A549 (cell line): ENCODE measurements around the gene PHC2. TPM values are rescaled to one million over a fixed set of nuclear protein-coding genes. Genes with fewer than 3 reads are reported as not detected.

Experiments used
- ATAC-seq, 2 experiments: fragments of 200-7000 bp in 1 of 2; fragments of >200 bp in 1 of 2; cut with Nextera tagmentation in 1 of 2; cut with Tn5 transposase in 1 of 2; 3 replicates each; pipeline versions ENCODE4 v1.8.0 to v1.9.1; 2018 to 2020; ENCODE audit warnings: mild to moderate bottlenecking in 1 of 2, moderate library complexity in 1 of 2
- CTCF ChIA-PET: fragments of 300-600 bp; sonication (Branson Sonifier 250); formaldehyde crosslinking; extraction: SDS; loops from one replicate; lab custom pipeline; 2021; ENCODE audit warnings: antibody characterized with exemption, inconsistent platforms; lab: Yijun Ruan, JAX
- POLR2A ChIA-PET: fragments of 350-600 bp; formaldehyde crosslinking; extraction: SDS; loops from one replicate; lab custom pipeline; 2021; ENCODE audit warnings: antibody characterized with exemption, inconsistent platforms; lab: Yijun Ruan, JAX
- DNase-seq, 2 experiments: peaks; one replicate each; pipeline versions ENCODE4 v3.0.0 to v3.0.0-alpha.2; 2011 to 2016; ENCODE audit warnings: low read depth in 1 of 2, low spot score in 1 of 2
- FAIRE-seq: peaks from 2 replicates; lab custom pipeline; 2011; peaks lifted over from hg19 to GRCh38; lab: Jason Lieb, UNC
- H3K27ac ChIP-seq, 2 experiments: fragments of >200 bp; sonication (Bioruptor Twin); formaldehyde crosslinking; 3 replicates each; pipeline ENCODE4 v1.5.1; 2016 to 2017
- H3K4me1 ChIP-seq: fragments of >200 bp; sonication (Bioruptor Twin); formaldehyde crosslinking; 3 replicates; pipeline ENCODE4 v1.6.1; 2016
- H3K4me2 ChIP-seq: fragments of >200 bp; sonication (Bioruptor Twin); formaldehyde crosslinking; 3 replicates; pipeline ENCODE4 v1.6.1; 2016
- H3K4me3 ChIP-seq: fragments of >200 bp; sonication (Bioruptor Twin); formaldehyde crosslinking; 3 replicates; pipeline ENCODE4 v1.5.1; 2016
- H3K9me3 ChIP-seq: fragments of >200 bp; sonication (Bioruptor Twin); formaldehyde crosslinking; 3 replicates; pipeline ENCODE4 v1.6.1; 2016
- CHD2 ChIP-seq: fragments of 150-350 bp; IDR thresholded peaks from 2 replicates; pipeline ENCODE4 v1.6.1; 2014; ENCODE audit warnings: low read length; ENCODE audit not compliant: partially characterized antibody
- CHD4 ChIP-seq: fragments of 200-600 bp; sonication (generic); IDR thresholded peaks from 2 replicates; pipeline ENCODE4 v1.6.1; 2016; ENCODE audit warnings: antibody characterized with exemption, mild to moderate bottlenecking, borderline replicate concordance
- EP300 ChIP-seq, 2 experiments: fragments of >200 bp; sonication (Bioruptor Twin); formaldehyde crosslinking; IDR thresholded peaks; 2 replicates in 1 of 2; 3 replicates in 1 of 2; pipeline ENCODE4 v1.6.1; 2016 to 2017
- FOSB ChIP-seq: fragments of 250-450 bp; sonication (Bioruptor Pico); IDR thresholded peaks from 2 replicates; pipeline ENCODE4 v1.5.0; 2020; ENCODE audit warnings: mild to moderate bottlenecking, moderate library complexity
- FOXS1 ChIP-seq: fragments of 250-450 bp; sonication (Bioruptor Pico); IDR thresholded peaks from 2 replicates; pipeline ENCODE4 v1.5.0; 2020; ENCODE audit warnings: mild to moderate bottlenecking, moderate library complexity
- HOXB13 ChIP-seq: fragments of 250-450 bp; sonication (Bioruptor Pico); IDR thresholded peaks from 2 replicates; pipeline ENCODE4 v1.5.0; 2020; ENCODE audit warnings: low read depth, mild to moderate bottlenecking, moderate library complexity
- JUN ChIP-seq, 2 experiments: fragments of >200 bp; sonication (Bioruptor Twin); formaldehyde crosslinking; IDR thresholded peaks; 2 replicates in 1 of 2; 3 replicates in 1 of 2; pipeline ENCODE4 v1.6.1; 2016 to 2017
- KDM1A ChIP-seq: fragments of 200-600 bp; sonication (generic); IDR thresholded peaks from 2 replicates; pipeline ENCODE4 v1.6.1; 2016; ENCODE audit warnings: low read depth, mild to moderate bottlenecking
- NFE2L2 ChIP-seq: fragments of 150-350 bp; conservative IDR thresholded peaks from 2 replicates; pipeline ENCODE4 v1.6.1; 2014; ENCODE audit warnings: low read length
- NPAS2 ChIP-seq: fragments of 250-450 bp; sonication (Bioruptor Pico); IDR thresholded peaks from 2 replicates; pipeline ENCODE4 v1.8.0; 2022; ENCODE audit warnings: mild to moderate bottlenecking, moderate library complexity, borderline replicate concordance
- RARB ChIP-seq: fragments of 250-450 bp; sonication (Bioruptor Pico); IDR thresholded peaks from 2 replicates; pipeline ENCODE4 v1.8.0; 2021; ENCODE audit warnings: mild to moderate bottlenecking, moderate library complexity
- RFX5 ChIP-seq: fragments of 450-650 bp; IDR thresholded peaks from 2 replicates; pipeline ENCODE4 v1.7.1; 2014; ENCODE audit warnings: antibody characterized with exemption, mild to moderate bottlenecking, moderate library complexity
- ZC3H11A ChIP-seq: fragments of 450-650 bp; IDR thresholded peaks from 2 replicates; pipeline ENCODE4 v1.6.1; 2014; ENCODE audit warnings: antibody characterized with exemption, mild to moderate bottlenecking
- ZNF302 ChIP-seq: fragments of 250-450 bp; sonication (Bioruptor Pico); IDR thresholded peaks from 2 replicates; pipeline ENCODE4 v1.9.0; 2021; ENCODE audit warnings: inconsistent platforms, mild to moderate bottlenecking, moderate library complexity
- ZSCAN20 ChIP-seq: fragments of 250-450 bp; sonication (Bioruptor Pico); IDR thresholded peaks from 2 replicates; pipeline ENCODE4 v1.8.0; 2022; ENCODE audit warnings: mild to moderate bottlenecking, moderate library complexity
- WGBS: methylation state at CpG from one replicate; pipeline ENCODE4 v1.1.6; 2017; ENCODE audit errors: missing lambda C conversion rate; 5-methylcytosine and 5-hydroxymethylcytosine counted together
- polyA plus RNA-seq, 4 experiments: library from polyadenylated mRNA; depleted of rRNA in 3 of 4; stranded (reverse); fragments of >200 nt; fragmentation: RNase III in 1 of 4; extraction: RNeasy Plus Mini Kit Qiagen cat#74134 plus additional on column Dnase treatment in 1 of 4; gene quantifications; 2 replicates in 3 of 4; 3 replicates in 1 of 4; pipeline ENCODE4 v1.2.3, GENCODE V29; 2011 to 2017
- TF ChIP-seq, protein P1 (sequence below): fragments of 200-600 bp; sonication (generic); IDR thresholded peaks from 2 replicates; pipeline ENCODE4 v1.6.1; 2016; ENCODE audit warnings: antibody characterized with exemption, mild to moderate bottlenecking, moderate library complexity
- TF ChIP-seq, protein P2 (sequence below): fragments of >200 bp; sonication (Bioruptor Twin); formaldehyde crosslinking; IDR thresholded peaks from 3 replicates; pipeline ENCODE4 v1.6.1; 2016
- TF ChIP-seq, protein P3 (sequence below): fragments of >200 bp; sonication (Bioruptor Twin); formaldehyde crosslinking; IDR thresholded peaks from 3 replicates; pipeline ENCODE4 v1.5.1; 2016
- TF ChIP-seq, protein P4 (sequence below): fragments of 250-450 bp; sonication (Bioruptor Pico); IDR thresholded peaks from 2 replicates; pipeline ENCODE4 v1.5.0; 2020; ENCODE audit warnings: low read depth, mild to moderate bottlenecking, moderate library complexity

The PHC2 gene
- polyA plus RNA-seq, 2 of the 4 experiments (the other 2 are of a cell fraction): 29.9 to 33.2 TPM

DNA sequence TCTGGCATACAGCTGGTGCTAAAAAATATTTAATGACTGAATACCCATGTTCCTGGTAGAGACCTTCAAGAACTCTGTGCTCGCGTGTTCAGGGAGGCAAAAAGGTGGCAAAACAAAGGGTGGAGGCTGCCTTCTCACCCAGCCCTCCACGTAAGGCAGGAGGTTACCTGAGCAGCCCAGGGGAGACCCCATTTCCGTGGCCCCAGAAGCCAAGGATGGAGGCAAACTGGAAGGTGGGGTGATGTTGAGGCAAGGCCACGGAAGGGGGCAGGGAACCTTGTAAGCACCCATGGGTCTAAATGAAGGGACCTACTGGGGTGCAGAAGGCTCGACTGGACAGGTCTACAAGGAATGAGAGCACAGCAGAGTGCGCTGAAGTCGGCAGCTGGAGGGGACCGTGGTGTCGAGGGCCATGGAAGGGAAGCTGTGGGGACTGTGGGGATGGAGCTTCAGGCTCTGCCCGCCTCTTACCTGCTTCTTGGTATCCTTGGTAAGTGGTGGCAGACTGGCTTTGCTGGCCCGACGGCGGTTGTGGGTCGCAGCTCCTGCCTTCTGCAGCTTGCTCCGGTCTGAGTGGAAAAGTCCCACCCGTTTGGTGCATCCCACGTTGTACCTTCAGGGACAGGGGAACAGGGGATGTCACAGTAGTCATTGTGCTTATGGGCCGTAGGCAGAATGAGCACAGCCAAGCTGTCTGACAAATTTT lies 101.1 kb downstream of the PHC2 start:
- H3K4me3 ChIP-seq: no peak overlapping the region
- WGBS: 88% methylated on average over 19 of the region's 19 CpGs
- CTCF ChIA-PET: interaction anchor here (0.7 to 1.7 kb wide), 6 partner anchors 12 to 142 kb away, joined by 3 to 9 read pairs (median 3); no protein-coding TSS in a partner anchor
- no peak for TF ChIP-seq CHD2
- no peak for TF ChIP-seq HOXB13 (CRISPR knock-in tag)
- no peak for TF ChIP-seq JUN (IDR thresholded peaks at IDR 0.05)
- no peak for TF ChIP-seq RARB (CRISPR knock-in tag)
- no peak for TF ChIP-seq FOSB (CRISPR knock-in tag)
- no peak for TF ChIP-seq NFE2L2
- TF ChIP-seq, protein P1, sequence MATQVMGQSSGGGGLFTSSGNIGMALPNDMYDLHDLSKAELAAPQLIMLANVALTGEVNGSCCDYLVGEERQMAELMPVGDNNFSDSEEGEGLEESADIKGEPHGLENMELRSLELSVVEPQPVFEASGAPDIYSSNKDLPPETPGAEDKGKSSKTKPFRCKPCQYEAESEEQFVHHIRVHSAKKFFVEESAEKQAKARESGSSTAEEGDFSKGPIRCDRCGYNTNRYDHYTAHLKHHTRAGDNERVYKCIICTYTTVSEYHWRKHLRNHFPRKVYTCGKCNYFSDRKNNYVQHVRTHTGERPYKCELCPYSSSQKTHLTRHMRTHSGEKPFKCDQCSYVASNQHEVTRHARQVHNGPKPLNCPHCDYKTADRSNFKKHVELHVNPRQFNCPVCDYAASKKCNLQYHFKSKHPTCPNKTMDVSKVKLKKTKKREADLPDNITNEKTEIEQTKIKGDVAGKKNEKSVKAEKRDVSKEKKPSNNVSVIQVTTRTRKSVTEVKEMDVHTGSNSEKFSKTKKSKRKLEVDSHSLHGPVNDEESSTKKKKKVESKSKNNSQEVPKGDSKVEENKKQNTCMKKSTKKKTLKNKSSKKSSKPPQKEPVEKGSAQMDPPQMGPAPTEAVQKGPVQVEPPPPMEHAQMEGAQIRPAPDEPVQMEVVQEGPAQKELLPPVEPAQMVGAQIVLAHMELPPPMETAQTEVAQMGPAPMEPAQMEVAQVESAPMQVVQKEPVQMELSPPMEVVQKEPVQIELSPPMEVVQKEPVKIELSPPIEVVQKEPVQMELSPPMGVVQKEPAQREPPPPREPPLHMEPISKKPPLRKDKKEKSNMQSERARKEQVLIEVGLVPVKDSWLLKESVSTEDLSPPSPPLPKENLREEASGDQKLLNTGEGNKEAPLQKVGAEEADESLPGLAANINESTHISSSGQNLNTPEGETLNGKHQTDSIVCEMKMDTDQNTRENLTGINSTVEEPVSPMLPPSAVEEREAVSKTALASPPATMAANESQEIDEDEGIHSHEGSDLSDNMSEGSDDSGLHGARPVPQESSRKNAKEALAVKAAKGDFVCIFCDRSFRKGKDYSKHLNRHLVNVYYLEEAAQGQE: no peak
- TF ChIP-seq KDM1A: no peak
- no peak for TF ChIP-seq CHD4
- TF ChIP-seq ZSCAN20 (CRISPR knock-in tag): no peak
- TF ChIP-seq, protein P2, sequence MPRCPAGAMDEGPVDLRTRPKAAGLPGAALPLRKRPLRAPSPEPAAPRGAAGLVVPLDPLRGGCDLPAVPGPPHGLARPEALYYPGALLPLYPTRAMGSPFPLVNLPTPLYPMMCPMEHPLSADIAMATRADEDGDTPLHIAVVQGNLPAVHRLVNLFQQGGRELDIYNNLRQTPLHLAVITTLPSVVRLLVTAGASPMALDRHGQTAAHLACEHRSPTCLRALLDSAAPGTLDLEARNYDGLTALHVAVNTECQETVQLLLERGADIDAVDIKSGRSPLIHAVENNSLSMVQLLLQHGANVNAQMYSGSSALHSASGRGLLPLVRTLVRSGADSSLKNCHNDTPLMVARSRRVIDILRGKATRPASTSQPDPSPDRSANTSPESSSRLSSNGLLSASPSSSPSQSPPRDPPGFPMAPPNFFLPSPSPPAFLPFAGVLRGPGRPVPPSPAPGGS: no peak
- no peak for TF ChIP-seq FOXS1 (CRISPR knock-in tag)
- TF ChIP-seq, protein P3, sequence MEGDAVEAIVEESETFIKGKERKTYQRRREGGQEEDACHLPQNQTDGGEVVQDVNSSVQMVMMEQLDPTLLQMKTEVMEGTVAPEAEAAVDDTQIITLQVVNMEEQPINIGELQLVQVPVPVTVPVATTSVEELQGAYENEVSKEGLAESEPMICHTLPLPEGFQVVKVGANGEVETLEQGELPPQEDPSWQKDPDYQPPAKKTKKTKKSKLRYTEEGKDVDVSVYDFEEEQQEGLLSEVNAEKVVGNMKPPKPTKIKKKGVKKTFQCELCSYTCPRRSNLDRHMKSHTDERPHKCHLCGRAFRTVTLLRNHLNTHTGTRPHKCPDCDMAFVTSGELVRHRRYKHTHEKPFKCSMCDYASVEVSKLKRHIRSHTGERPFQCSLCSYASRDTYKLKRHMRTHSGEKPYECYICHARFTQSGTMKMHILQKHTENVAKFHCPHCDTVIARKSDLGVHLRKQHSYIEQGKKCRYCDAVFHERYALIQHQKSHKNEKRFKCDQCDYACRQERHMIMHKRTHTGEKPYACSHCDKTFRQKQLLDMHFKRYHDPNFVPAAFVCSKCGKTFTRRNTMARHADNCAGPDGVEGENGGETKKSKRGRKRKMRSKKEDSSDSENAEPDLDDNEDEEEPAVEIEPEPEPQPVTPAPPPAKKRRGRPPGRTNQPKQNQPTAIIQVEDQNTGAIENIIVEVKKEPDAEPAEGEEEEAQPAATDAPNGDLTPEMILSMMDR: no peak
- TF ChIP-seq EP300 (IDR thresholded peaks at IDR 0.05): no peak
- TF ChIP-seq RFX5: no peak
- TF ChIP-seq ZNF302: no peak
- TF ChIP-seq, protein P4, sequence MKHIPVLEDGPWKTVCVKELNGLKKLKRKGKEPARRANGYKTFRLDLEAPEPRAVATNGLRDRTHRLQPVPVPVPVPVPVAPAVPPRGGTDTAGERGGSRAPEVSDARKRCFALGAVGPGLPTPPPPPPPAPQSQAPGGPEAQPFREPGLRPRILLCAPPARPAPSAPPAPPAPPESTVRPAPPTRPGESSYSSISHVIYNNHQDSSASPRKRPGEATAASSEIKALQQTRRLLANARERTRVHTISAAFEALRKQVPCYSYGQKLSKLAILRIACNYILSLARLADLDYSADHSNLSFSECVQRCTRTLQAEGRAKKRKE (CRISPR knock-in tag): no peak
- TF ChIP-seq ZC3H11A: no peak
- TF ChIP-seq, all 56 proteins: peak for 0
- DNase-seq (no peak), ATAC-seq (no peak), FAIRE-seq (no peak)
- no peak overlapping the region for H3K4me2 ChIP-seq
- H3K9me3 ChIP-seq: no peaks in the 10 kb centered on the region
- H3K4me1 ChIP-seq: no peaks in the 10 kb centered on the region
- POLR2A ChIA-PET: interaction anchor here (0.5 to 1.3 kb wide), 2 partner anchors 20 to 73 kb away, joined by 3 read pairs; no protein-coding TSS in a partner anchor
- H3K27ac ChIP-seq: no peak overlapping the region

DNA sequence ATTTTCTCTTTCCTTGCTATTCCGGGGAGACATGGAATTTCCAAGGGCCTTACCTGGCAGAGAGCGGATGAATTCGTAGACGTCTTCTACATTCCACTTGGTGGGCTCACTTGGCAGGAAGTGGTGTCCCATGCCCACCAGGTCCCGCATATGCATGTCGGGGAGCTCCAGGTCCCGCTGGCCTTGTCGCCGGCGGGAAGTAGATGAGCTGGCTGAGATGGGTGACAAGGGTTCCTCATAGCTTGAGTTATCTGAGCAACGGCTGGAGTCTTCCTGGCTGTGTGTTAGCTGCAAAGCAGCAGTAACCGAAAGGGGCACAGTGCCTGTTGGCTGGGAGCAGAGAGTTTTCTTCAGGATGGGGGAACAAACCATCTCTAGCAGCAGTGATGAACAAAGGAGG lies 102.1 kb downstream of the PHC2 start:
- no peak overlapping the region for H3K4me3 ChIP-seq
- POLR2A ChIA-PET: no interaction called here
- FAIRE-seq (no peak), DNase-seq (no peak), ATAC-seq (no peak)
- WGBS: 93% methylated on average over 12 of the region's 12 CpGs
- TF ChIP-seq NPAS2 (CRISPR knock-in tag): no peak
- H3K4me2 ChIP-seq: no peak overlapping the region
- no peaks in the 10 kb centered on the region for H3K4me1 ChIP-seq
- CTCF ChIA-PET: interaction anchor here (1.1 kb wide), 1 partner anchor 142 kb away, joined by 3 read pairs; no protein-coding TSS in a partner anchor
- H3K9me3 ChIP-seq: no peaks in the 10 kb centered on the region
- H3K27ac ChIP-seq: no peak overlapping the region
